HG02588 (cell line): ENCODE data around the gene USP25.

Experiments
- ATAC-seq: cut with Tn5 transposase; IDR thresholded peaks from one replicate; pipeline ENCODE4 v1.9.1; 2021; ENCODE audit warnings: mild to moderate bottlenecking, moderate library complexity; ENCODE audit not compliant: unreplicated experiment

USP25 gene

GRCh38 chr21:15850645-15851044 is 120.9 kb downstream of the USP25 start:
- ATAC-seq = no peak

- no peak for ATAC-seq
Measured at GRCh38 chr21:15852146-15852545, 122.4 kb downstream of the USP25 start.

- ATAC-seq = no peak
Measured at GRCh38 chr21:15853126-15853525, 123.3 kb downstream of the USP25 start.

- ATAC-seq = no peak
Measured at GRCh38 chr21:15856813-15857212, 127.0 kb downstream of the USP25 start.

- no peak for ATAC-seq
Measured at GRCh38 chr21:15857740-15858139, 128.0 kb downstream of the USP25 start.

- no peak for ATAC-seq
Measured at GRCh38 chr21:15860541-15860940, 130.8 kb downstream of the USP25 start.

GRCh38 chr21:15868940-15869339 is 139.2 kb downstream of the USP25 start:
- no peak for ATAC-seq

- no peak for ATAC-seq
Measured at GRCh38 chr21:15870819-15871218, 141.0 kb downstream of the USP25 start.

GRCh38 chr21:15872236-15872635 is 142.5 kb downstream of the USP25 start:
- ATAC-seq = no peak

GRCh38 chr21:15874615-15875014 is 144.8 kb downstream of the USP25 start:
- ATAC-seq = no peak

- ATAC-seq = no peak
Measured at GRCh38 chr21:15875286-15875685, 145.5 kb downstream of the USP25 start.

- no peak for ATAC-seq
Measured at GRCh38 chr21:15893902-15894301, 164.1 kb downstream of the USP25 start.

- no peak for ATAC-seq
Measured at GRCh38 chr21:15894596-15894995, 164.8 kb downstream of the USP25 start.

- ATAC-seq = no peak
Measured at GRCh38 chr21:15895142-15896106, 165.6 kb downstream of the USP25 start.

- no peak for ATAC-seq
Measured at GRCh38 chr21:15896501-15896900, 166.7 kb downstream of the USP25 start.

GRCh38 chr21:15904389-15904788 is 174.6 kb downstream of the USP25 start:
- no peak for ATAC-seq

GRCh38 chr21:15908187-15908586 is 178.4 kb downstream of the USP25 start:
- no peak for ATAC-seq

- ATAC-seq = no peak
Measured at GRCh38 chr21:15928196-15928595, 198.4 kb downstream of the USP25 start.

- no peak for ATAC-seq
Measured at GRCh38 chr21:15928686-15929425, 199.1 kb downstream of the USP25 start.

- ATAC-seq = no peak
Measured at GRCh38 chr21:15929536-15929935, 199.8 kb downstream of the USP25 start.
